GM12874 (cell line): ENCODE measurements around the gene FAM117A.

ENCODE experiments used
- CTCF ChIP-seq: IDR thresholded peaks from 2 replicates; pipeline ENCODE4 v1.5.1; 2011; ENCODE audit warnings: low read depth, mild to moderate bottlenecking, control low read depth, low read length, moderate library complexity; ENCODE audit not compliant: insufficient read depth

The FAM117A gene

GRCh38 chr17:49688848-49689247 is 75.1 kb downstream of the FAM117A start:
- no peak for TF ChIP-seq CTCF

- TF ChIP-seq CTCF, result no peak
Measured at GRCh38 chr17:49687878-49688491, 75.9 kb downstream of the FAM117A start.

GRCh38 chr17:49681106-49681979 is 82.6 kb downstream of the FAM117A start:
- TF ChIP-seq CTCF, result no peak

GRCh38 chr17:49680314-49680713 is 83.6 kb downstream of the FAM117A start:
- no peak for TF ChIP-seq CTCF

- TF ChIP-seq CTCF, result no peak
Measured at GRCh38 chr17:49677933-49678847, 85.7 kb downstream of the FAM117A start, which contains the start of gene SPOP. SPOP (minus strand) TSS chr17:49678097; CDS start chr17:49622810, 55,287 bp downstream.

GRCh38 chr17:49677134-49677932 is 86.6 kb downstream of the FAM117A start:
- TF ChIP-seq CTCF, result no peak
